Tongue (tissue), 2 donors: Measurements from ENCODE around the gene CRHR2. TPM values are rescaled to one million over a fixed set of nuclear protein-coding genes. Genes with fewer than 3 reads are reported as not detected.

Experiments
- DNase-seq: peaks from one replicate; pipeline ENCODE4 v3.0.0-alpha.2; 2015
- total RNA-seq: library from RNA; depleted of rRNA; stranded (reverse); fragments of >200 nt; gene quantifications from one replicate; pipeline ENCODE4 v1.2.3, GENCODE V29; 2014

Gene CRHR2
- total RNA-seq, 1 donor from 2014 or later, result 0.51 TPM

- no peak for DNase-seq
Observed at GRCh38 chr7:30618080-30618676, 64.1 kb downstream of the CRHR2 start.

DNA sequence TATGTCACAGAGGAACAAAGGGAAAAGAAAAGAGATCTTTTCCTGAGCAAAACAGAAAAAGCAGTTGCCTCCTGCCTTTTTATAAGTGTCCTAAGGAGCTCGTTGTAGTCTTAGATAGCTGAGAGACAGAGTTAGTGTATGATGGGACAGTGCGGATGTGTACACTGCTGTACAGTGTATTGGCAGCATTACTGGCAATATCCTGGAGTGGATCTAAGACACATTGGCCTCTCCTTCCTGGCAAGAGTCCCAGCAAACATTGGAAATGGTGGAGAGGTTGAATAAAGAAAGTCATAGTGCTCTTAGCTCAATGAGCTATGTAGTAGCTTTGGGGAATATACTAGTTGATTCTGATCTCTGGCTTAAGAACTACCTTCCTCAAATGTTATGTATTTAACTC lies 64.9 kb downstream of the CRHR2 start:
- peak; percentile 9 for DNase-seq

DNA sequence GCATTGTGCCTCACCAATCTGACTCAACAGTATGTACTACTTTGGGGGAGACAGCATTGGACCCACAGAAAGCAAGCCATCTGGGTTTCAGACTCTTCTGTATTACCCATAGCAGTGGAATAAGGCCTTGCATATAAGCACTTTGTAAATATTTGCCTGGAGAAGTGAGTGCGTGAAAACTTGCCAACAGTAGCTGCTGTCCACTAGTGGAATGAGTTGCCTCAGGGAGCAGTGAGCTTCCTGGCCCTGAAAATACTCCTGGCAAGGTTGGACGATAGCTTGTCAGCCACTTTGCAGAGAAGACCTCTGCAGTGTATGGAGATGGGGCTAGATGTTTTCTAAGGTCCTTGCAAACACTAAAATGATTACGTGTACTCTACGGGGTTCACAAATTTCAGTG lies 65.9 kb downstream of the CRHR2 start:
- no peak for DNase-seq

GRCh38 chr7:30613366-30614325 lies 68.6 kb downstream of the CRHR2 start:
- DNase-seq, result no peak

GRCh38 chr7:30612658-30613265 lies 69.5 kb downstream of the CRHR2 start:
- DNase-seq, result no peak

DNA sequence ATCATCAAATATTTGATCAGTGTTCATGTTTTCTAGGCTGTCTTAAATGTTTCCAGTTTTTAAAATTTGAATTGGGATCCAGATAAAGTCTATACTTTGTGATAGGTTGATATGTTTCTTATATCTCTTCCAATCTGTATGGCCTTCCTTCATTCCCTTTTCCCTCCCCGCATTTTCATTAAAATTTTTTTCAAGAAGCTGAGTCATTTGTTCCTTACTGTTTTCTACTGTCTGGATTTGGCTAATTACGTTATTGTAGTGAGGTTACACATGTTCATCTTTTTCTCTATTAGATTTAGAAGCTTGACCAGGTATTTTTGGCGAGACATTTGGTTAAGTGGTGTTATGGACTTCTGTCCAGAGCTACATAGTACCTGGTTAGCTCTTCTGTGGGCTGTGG lies 76.4 kb downstream of the CRHR2 start:
- DNase-seq, result no peak

- no peak for DNase-seq
Observed at GRCh38 chr7:30604901-30605300, 77.4 kb downstream of the CRHR2 start.

Other genes starting within 250 kb of the CRHR2 start
- 14.2 TPM for gene NOD1, start 203.7 kb downstream of the CRHR2 start, total RNA-seq
- 30.3 TPM for gene GGCT, start 177.6 kb downstream of the CRHR2 start, total RNA-seq
- gene GARS1, start 87.6 kb downstream of the CRHR2 start, total RNA-seq, result 45.3 TPM
- 14.5 TPM for gene INMT, start 69.7 kb upstream of the CRHR2 start, total RNA-seq
- gene MINDY4, start 89.0 kb upstream of the CRHR2 start, total RNA-seq, result 8.5 TPM
- 107 TPM for gene AQP1, start 229.4 kb upstream of the CRHR2 start, total RNA-seq